Measurements from ENCODE around the gene HRH1.

DNA sequence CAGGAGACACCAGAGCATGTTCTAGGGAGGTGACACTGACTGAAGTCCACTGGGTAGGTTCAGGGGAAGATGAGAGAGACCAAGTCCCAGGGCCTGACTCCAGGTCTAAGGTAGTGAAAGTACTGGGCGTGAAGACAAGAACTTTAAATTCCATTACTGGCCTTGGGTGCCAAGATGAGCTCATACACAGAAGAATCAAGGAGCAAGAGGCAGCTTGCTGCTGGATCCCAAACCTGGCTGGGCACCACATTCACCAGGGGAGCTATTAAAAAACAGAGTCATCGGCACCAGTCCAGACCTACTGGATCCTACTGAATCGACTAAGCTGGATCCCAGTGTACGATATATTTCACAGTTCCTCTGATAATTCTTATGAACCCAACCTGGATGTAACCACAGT is 75.8 kb downstream of the HRH1 start:
- TF ChIP-seq CTCF (IDR thresholded peaks at IDR 0.05; ENCODE audit: insufficient read depth, low read depth, low read length), result no peak
- TF ChIP-seq EZH2 (IDR thresholded peaks at IDR 0.05; ENCODE audit: insufficient read depth, low read length), result no peak

Data from astrocyte (in vitro differentiated cells and primary cell).